Cardiac muscle cell (in vitro differentiated cells and primary cell): Measurements from ENCODE around the gene ADGRE3. TPM values are rescaled to one million over a fixed set of nuclear protein-coding genes. Genes with fewer than 3 reads are reported as not detected.

ENCODE experiments used
- DNase-seq, 2 donors: peaks; one replicate each; pipeline versions ENCODE4 v3.0.0 to v3.0.0-alpha.2; 2010 to 2017; ENCODE audit warnings: low read depth in 1 of 2, low spot score in 1 of 2
- H3K27ac ChIP-seq: fragments of 200-600 bp; sonication (generic); 2 replicates; pipeline ENCODE4 v1.5.1; 2016
- H3K27me3 ChIP-seq: fragments of 200-600 bp; sonication (generic); 2 replicates; pipeline ENCODE4 v1.6.0; 2016; ENCODE audit warnings: control low read depth
- H3K36me3 ChIP-seq: fragments of 200-600 bp; sonication (generic); 2 replicates; pipeline ENCODE4 v1.5.1; 2016; ENCODE audit warnings: control low read depth
- H3K4me1 ChIP-seq: fragments of 200-600 bp; sonication (generic); 2 replicates; pipeline ENCODE4 v1.8.1; 2017; ENCODE audit warnings: low read depth, mild to moderate bottlenecking, mixed run types
- H3K4me3 ChIP-seq: fragments of 200-600 bp; sonication (generic); 2 replicates; pipeline ENCODE4 v1.5.1; 2016; ENCODE audit warnings: mild to moderate bottlenecking
- H3K9me3 ChIP-seq: fragments of 200-600 bp; sonication (generic); 2 replicates; pipeline ENCODE4 v1.5.1; 2017; ENCODE audit warnings: low read depth, mild to moderate bottlenecking, control low read depth
- CTCF ChIP-seq: IDR thresholded peaks from 2 replicates; pipeline ENCODE4 v1.5.1; 2012; ENCODE audit warnings: low read depth, mild to moderate bottlenecking, low read length
- polyA plus RNA-seq: library from polyadenylated mRNA; unstranded; fragments of >200 nt; fragmentation: Nextera tagmentation; extraction: Ambion mirVana; gene quantifications from 2 replicates; pipeline ENCODE4 v1.2.1, GENCODE V29; 2016
- total RNA-seq: library from RNA; depleted of rRNA; stranded (reverse); fragments of >200 nt; gene quantifications from 2 replicates; pipeline ENCODE4 v1.2.3, GENCODE V29; 2016

The ADGRE3 gene
- total and polyA plus RNA-seq, 2 experiments from 2014 or later = not detected

GRCh38 chr19:14678199-14678598 is 3.6 kb upstream of the ADGRE3 start:
- Histone ChIP-seq H3K9me3 (no peaks in the 10 kb centered on the region), H3K27me3 (no peaks in the 10 kb centered on the region), H3K36me3 (no peaks in the 10 kb centered on the region), H3K4me1 (no peaks in the 10 kb centered on the region), H3K27ac (no peak overlapping the region), H3K4me3 (no peak overlapping the region)
- DNase-seq = no peak
- TF ChIP-seq CTCF = no peak

- Histone ChIP-seq H3K4me3 (no peak overlapping the region), H3K36me3 (no peaks in the 10 kb centered on the region), H3K27ac (no peak overlapping the region), H3K27me3 (no peaks in the 10 kb centered on the region), H3K9me3 (no peaks in the 10 kb centered on the region), H3K4me1 (no peaks in the 10 kb centered on the region)
- TF ChIP-seq CTCF = no peak
- DNase-seq = no peak
Measured at GRCh38 chr19:14677464-14677863, 2.8 kb upstream of the ADGRE3 start.

- H3K4me3 ChIP-seq = no peak overlapping the region
- H3K4me1 ChIP-seq = no peaks in the 10 kb centered on the region
- no peak for TF ChIP-seq CTCF
- H3K36me3 ChIP-seq = no peaks in the 10 kb centered on the region
- no peaks in the 10 kb centered on the region for H3K27me3 ChIP-seq
- no peak for DNase-seq
- no peak overlapping the region for H3K27ac ChIP-seq
- no peaks in the 10 kb centered on the region for H3K9me3 ChIP-seq
Measured at GRCh38 chr19:14676762-14677161, 2.1 kb upstream of the ADGRE3 start.

GRCh38 chr19:14673088-14673487 is 1.6 kb downstream of the ADGRE3 start:
- no peak overlapping the region for H3K4me3 ChIP-seq
- H3K4me1 ChIP-seq = no peaks in the 10 kb centered on the region
- no peak for DNase-seq
- H3K36me3 ChIP-seq = no peaks in the 10 kb centered on the region
- no peaks in the 10 kb centered on the region for H3K27me3 ChIP-seq
- no peaks in the 10 kb centered on the region for H3K9me3 ChIP-seq
- H3K27ac ChIP-seq = no peak overlapping the region
- TF ChIP-seq CTCF = no peak

GRCh38 chr19:14672188-14672872 is 2.3 kb downstream of the ADGRE3 start:
- DNase-seq = no peak
- H3K9me3 ChIP-seq = no peaks in the 10 kb centered on the region
- H3K36me3 ChIP-seq = no peaks in the 10 kb centered on the region
- H3K4me1 ChIP-seq = no peaks in the 10 kb centered on the region
- TF ChIP-seq CTCF = no peak
- no peak overlapping the region for H3K27ac ChIP-seq
- H3K27me3 ChIP-seq = no peaks in the 10 kb centered on the region
- H3K4me3 ChIP-seq = no peak overlapping the region
